GM12878 (cell line): Measurements from ENCODE around the gene PRKAG2. TPM values are rescaled to one million over a fixed set of nuclear protein-coding genes. Genes with fewer than 3 reads are reported as not detected.

Source experiments
- CHD2 ChIP-seq: IDR thresholded peaks from 2 replicates; pipeline ENCODE4 v1.6.1; 2011; ENCODE audit warnings: low read depth, low read length, improper control_type of control experiment, borderline replicate concordance
- EED ChIP-seq: sonication (generic); IDR thresholded peaks from 2 replicates; pipeline ENCODE4 v1.6.1; 2016; ENCODE audit warnings: antibody characterized with exemption, low read depth
- ETV6 ChIP-seq, 2 experiments: fragments of 450-650 bp in 1 of 2; IDR thresholded peaks in 1 of 2; conservative IDR thresholded peaks in 1 of 2; 2 replicates each; pipeline ENCODE4 v1.6.1; 2014; ENCODE audit warnings: antibody characterized with exemption in 1 of 2, borderline replicate concordance in 1 of 2, low read depth in 1 of 2, mild to moderate bottlenecking in 1 of 2, moderate library complexity in 1 of 2
- HDAC6 ChIP-seq: fragments of 200-600 bp; sonication (generic); IDR thresholded peaks from one replicate; pipeline ENCODE4 v1.8.0; 2017; ENCODE audit warnings: antibody characterized with exemption; ENCODE audit not compliant: unreplicated experiment
- HDGF ChIP-seq: fragments of 450-650 bp; IDR thresholded peaks from 2 replicates; pipeline ENCODE4 v1.6.1; 2016; ENCODE audit warnings: antibody characterized with exemption
- MTA2 ChIP-seq: fragments of 450-650 bp; IDR thresholded peaks from 2 replicates; pipeline ENCODE4 v1.6.1; 2016; ENCODE audit warnings: low read depth, mild to moderate bottlenecking, moderate library complexity
- NR2C1 ChIP-seq: fragments of 450-650 bp; IDR thresholded peaks from 2 replicates; pipeline ENCODE4 v1.6.1; 2017; ENCODE audit warnings: antibody characterized with exemption, mild to moderate bottlenecking, moderate library complexity
- POLR2A ChIP-seq: IDR thresholded peaks from 2 replicates; pipeline ENCODE4 v1.6.1; 2011; ENCODE audit warnings: low read depth, mild to moderate bottlenecking, low read length
- POLR2AphosphoS5 ChIP-seq: IDR thresholded peaks from 2 replicates; pipeline ENCODE4 v1.6.1; 2011; ENCODE audit warnings: mild to moderate bottlenecking, low read length, inconsistent platforms
- polyA plus RNA-seq, 11 experiments: library from polyadenylated mRNA; depleted of rRNA in 4 of 11; unstranded in 6 of 11; stranded (reverse) in 5 of 11; fragments of >200 nt; fragmentation: Nextera tagmentation in 4 of 11; fragmentation: Illumina TruSeq in 1 of 11; extraction: Ambion mirVana in 4 of 11; extraction: Trizol in 1 of 11; gene quantifications; 1 replicate in 1 of 11; 2 replicates in 10 of 11; pipeline versions ENCODE4 v1.2.1 to v1.2.3, GENCODE V29; 2011 to 2016; ENCODE audit warnings: inconsistent platforms in 2 of 11, missing spikeins in 2 of 11, low read depth in 1 of 11
- total RNA-seq, 4 experiments: library from RNA; depleted of rRNA in 3 of 4; stranded (reverse); fragments of >200 nt in 3 of 4; fragmentation: Illumina TruSeq in 1 of 4; extraction: Trizol in 1 of 4; gene quantifications; 2 replicates each; pipeline versions ENCODE4 v1.2.1 to v1.2.3, GENCODE V29; 2013 to 2021
- TF ChIP-seq, protein P1 (sequence below): fragments of 150-350 bp; IDR thresholded peaks from 2 replicates; pipeline ENCODE4 v1.6.1; 2016; ENCODE audit warnings: low read depth, low read length
- TF ChIP-seq, protein P2 (sequence below): fragments of 450-650 bp; formaldehyde crosslinking; IDR thresholded peaks from 2 replicates; pipeline ENCODE4 v1.4.0; 2022; ENCODE audit warnings: mild to moderate bottlenecking, moderate library complexity

Gene PRKAG2
- total and polyA plus RNA-seq, 10 of the 15 experiments (the other 5 are each of a cell fraction or from before 2014, with no cell fraction given) = 3.4 to 8.9 (median 6.8) TPM

DNA sequence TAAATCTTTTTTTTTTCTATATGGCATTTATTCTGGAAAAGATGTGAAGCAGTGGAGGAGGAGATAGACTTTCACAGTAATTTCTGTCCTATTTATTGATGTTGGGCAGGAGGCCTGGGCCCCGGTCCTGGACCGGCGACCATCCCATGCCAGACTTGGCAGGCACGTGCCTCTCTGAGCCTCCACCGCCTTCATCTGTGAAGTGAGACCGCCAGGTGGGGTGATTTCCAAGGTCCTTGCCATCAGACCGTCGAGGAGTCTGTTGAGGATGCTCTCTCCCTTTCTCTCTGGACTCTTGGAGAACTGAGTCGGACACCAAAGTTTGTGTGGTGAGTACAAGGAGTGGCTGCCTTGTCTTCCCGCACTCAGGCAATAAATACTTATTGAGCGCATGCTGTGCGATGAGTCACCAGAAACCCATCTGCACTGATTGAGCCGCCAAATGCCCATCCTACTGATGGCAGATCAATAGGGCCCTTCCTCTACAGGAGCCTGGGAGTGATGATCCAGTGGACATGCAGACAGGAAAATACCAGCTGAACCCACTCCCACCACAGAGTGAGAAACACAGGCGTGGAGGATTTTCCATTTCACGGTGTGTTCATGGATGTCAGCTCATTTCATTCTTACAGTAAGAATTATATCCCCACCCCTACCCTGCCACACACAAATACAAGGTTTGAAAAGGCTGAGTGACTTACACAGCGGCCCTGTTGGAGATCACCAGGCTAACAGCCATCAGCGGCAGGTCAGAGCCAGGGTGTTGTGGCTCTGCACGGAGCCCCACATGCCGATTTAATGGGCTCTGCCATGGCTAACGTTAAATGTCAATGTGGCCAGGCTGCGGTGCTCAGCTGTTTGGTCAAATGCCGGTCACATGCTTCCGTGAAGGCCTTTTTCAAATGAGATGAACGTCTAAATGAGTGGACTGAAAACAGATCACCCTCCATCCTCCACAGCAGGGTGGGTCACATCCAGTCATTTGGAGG is 11.5 kb upstream of the PRKAG2 start (continued):
- TF ChIP-seq HDAC6 (no peak), CHD2 (no peak), ETV6 (conservative IDR thresholded peaks at IDR 0.05 in 1 of 2, IDR thresholded peaks at IDR 0.05 in 1 of 2; ENCODE audit: borderline replicate concordance in 1 of 2, low read depth in 1 of 2) (no peak), MTA2 (no peak), HDGF (no peak), POLR2A (no peak), NR2C1 (no peak), EED (no peak), POLR2AphosphoS5 (no peak)
- TF ChIP-seq, protein P1, sequence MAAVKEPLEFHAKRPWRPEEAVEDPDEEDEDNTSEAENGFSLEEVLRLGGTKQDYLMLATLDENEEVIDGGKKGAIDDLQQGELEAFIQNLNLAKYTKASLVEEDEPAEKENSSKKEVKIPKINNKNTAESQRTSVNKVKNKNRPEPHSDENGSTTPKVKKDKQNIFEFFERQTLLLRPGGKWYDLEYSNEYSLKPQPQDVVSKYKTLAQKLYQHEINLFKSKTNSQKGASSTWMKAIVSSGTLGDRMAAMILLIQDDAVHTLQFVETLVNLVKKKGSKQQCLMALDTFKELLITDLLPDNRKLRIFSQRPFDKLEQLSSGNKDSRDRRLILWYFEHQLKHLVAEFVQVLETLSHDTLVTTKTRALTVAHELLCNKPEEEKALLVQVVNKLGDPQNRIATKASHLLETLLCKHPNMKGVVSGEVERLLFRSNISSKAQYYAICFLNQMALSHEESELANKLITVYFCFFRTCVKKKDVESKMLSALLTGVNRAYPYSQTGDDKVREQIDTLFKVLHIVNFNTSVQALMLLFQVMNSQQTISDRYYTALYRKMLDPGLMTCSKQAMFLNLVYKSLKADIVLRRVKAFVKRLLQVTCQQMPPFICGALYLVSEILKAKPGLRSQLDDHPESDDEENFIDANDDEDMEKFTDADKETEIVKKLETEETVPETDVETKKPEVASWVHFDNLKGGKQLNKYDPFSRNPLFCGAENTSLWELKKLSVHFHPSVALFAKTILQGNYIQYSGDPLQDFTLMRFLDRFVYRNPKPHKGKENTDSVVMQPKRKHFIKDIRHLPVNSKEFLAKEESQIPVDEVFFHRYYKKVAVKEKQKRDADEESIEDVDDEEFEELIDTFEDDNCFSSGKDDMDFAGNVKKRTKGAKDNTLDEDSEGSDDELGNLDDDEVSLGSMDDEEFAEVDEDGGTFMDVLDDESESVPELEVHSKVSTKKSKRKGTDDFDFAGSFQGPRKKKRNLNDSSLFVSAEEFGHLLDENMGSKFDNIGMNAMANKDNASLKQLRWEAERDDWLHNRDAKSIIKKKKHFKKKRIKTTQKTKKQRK = no peak
- TF ChIP-seq, protein P2, sequence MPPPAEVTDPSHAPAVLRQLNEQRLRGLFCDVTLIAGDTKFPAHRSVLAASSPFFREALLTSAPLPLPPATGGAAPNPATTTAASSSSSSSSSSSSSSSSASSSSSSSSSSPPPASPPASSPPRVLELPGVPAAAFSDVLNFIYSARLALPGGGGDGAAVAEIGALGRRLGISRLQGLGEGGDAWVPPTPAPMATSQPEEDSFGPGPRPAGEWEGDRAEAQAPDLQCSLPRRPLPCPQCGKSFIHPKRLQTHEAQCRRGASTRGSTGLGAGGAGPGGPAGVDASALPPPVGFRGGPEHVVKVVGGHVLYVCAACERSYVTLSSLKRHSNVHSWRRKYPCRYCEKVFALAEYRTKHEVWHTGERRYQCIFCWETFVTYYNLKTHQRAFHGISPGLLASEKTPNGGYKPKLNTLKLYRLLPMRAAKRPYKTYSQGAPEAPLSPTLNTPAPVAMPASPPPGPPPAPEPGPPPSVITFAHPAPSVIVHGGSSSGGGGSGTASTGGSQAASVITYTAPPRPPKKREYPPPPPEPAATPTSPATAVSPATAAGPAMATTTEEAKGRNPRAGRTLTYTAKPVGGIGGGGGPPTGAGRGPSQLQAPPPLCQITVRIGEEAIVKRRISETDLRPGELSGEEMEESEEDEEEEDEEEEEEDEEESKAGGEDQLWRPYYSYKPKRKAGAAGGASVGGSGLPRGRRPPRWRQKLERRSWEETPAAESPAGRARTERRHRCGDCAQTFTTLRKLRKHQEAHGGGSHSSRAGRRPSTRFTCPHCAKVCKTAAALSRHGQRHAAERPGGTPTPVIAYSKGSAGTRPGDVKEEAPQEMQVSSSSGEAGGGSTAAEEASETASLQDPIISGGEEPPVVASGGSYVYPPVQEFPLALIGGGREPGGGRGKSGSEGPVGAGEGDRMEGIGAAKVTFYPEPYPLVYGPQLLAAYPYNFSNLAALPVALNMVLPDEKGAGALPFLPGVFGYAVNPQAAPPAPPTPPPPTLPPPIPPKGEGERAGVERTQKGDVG (CRISPR knock-in tag) = no peak
